Stimulated activated CD4-positive, alpha-beta T cell treated with anti-CD3 and anti-CD28 coated beads, Interleukin-2, amount 100 ng/mL, for 48 hours (primary cell): Measurements from ENCODE around the gene NUDT4B.
A peak's percentile ranks its signal among the peaks of the same experiment; 100 is the strongest.
"Not testable (repeated sequence)": the region's sequence is repeated elsewhere in the genome, so short reads cannot be mapped to it uniquely, and the experiment has no call there.

Experiments
- DNase-seq, 2 donors: peaks; one replicate each; pipeline ENCODE4 v3.0.0-alpha.2; 2020

The NUDT4B gene

DNA sequence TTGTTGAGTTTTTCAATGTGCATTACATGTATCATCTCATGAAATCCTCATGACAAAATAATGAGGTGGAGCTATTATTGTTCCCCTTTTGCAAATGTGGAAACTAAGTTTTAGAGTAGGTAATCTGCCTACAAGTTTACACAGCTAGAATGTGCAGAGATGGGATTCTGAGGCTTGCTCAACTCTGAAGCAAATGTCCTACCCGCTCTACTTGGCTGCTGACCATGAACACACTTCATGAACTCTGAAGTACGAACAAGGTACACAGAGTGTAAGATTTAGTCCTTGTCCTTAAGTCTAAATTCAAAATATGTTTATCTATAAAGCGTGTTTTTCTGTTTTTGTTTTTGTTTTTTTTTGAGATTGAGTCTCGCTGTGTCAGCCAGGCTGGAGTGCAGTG lies 5.4 kb upstream of the NUDT4B start:
- DNase-seq = not testable (repeated sequence)

DNA sequence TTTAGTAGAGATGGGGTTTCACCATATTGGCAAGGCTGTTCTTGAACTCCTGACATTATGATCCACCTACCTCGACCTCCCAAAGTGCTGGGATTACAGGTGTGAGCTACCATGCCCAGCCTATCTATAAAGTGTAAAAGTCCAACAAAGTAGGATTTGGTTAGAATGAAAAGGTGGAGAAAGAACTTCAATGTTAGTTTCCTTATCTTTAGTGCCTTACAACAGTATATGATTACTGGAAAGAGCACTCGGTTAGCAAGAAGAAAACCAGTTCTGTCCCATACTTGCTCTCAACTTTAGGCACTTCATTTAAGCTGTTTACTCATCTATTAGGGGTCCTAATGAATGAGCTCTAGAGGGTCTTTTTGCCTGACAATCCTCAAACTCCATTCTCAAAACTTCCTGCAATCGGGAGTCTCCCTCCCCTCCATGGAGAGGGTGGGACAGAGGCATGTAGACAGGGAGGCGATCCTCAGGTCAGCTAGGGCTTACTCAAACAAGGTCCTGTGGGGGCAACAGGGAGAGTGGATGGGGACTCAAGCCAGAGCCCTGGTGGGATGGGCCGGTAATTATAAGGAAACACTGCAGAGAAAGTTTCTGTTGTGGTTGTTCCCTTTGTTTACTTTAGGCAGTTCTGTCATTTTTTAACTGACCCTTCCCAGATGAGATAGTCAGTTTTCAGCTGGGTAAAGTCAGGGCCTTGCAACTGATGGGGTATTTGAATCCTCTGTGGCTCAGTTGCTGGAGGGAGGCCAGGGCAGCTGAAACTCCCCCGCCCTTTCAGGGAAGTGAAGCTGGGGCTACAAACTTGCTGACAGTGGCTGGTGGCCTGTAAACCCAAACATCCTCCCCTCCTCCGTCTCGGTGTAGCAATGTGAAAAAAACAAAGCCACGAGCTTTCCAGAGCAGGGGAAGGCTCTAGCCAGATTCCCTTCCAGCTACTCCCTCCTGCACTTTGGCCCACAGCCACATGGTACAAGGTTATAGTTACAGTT lies 4.6 kb upstream of the NUDT4B start:
- DNase-seq = not testable (repeated sequence)

DNA sequence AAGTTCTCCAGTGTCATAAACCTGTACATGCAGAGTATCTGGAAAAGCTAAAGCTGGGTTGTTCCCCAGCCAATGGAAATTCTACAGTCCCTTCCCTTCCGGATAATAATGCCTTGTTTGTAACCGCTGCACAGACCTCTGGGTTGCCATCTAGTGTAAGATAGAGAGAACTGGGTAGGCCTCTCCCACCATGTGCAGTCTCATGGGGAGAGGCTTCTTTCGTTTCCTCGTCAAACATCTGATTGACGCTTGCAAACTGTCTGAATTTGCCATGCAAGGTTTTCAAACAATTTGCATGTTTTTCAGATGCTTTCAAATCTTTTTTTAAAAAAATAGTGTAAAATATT lies 734 bp downstream of the NUDT4B start:
- DNase-seq = not testable (repeated sequence)

DNA sequence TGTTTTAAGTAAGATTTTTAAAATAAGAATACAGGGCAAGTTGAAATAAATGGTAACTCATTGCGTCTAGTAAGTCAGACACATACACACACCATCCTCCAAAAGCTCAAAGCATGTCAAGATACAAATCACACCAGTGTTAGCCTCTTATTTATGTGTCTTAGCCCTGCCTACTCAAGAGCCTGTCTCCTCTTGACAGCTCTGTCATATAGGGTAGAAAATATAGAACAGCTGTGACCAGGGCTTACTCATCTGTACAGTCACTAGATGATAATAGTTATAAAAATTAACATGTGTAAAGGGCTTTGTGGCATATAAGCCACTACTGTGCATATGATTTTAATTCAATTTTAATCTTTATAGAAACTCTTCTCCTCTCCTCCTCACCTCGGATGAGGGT lies 7.7 kb downstream of the NUDT4B start:
- DNase-seq = not testable (repeated sequence)

DNA sequence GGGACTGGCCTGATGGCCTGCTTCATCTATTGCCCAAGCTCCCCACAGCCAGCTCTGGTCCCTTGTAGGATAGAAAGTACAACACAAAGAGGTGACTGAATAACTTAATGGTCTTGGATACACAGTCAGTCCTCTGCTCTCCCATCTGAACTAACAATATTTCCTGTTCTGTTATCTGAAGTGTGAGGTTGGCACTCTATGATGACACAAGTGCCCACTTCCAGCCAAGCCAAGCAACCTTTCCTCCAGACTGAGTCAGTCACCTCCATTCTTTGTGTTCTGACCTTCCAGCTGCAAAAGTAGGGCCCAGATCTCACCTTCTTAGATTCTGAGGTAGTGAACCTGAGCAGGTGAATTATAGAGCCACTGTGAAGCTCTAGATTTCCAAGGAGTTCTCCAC lies 8.9 kb downstream of the NUDT4B start:
- not testable (repeated sequence) for DNase-seq

DNA sequence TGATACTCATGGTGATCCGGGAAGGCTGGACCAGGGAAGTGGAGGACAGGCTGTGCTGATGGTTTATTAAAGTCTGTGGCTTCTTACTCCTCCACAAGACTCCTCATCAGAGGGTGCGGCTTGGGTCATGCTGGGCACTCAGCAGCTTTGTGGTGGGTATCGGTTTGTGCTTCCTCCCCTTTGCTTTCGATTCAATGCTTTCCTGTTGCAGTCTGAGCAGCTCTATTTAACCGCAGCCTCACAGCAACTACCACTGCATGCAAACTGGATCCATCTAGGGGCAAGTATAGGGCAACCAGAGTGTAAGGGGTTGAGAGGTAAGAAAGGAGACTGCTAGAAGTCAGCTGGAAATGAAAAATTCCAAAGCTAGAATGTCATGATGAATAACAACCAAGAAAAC lies 9.8 kb downstream of the NUDT4B start:
- not testable (repeated sequence) for DNase-seq

DNA sequence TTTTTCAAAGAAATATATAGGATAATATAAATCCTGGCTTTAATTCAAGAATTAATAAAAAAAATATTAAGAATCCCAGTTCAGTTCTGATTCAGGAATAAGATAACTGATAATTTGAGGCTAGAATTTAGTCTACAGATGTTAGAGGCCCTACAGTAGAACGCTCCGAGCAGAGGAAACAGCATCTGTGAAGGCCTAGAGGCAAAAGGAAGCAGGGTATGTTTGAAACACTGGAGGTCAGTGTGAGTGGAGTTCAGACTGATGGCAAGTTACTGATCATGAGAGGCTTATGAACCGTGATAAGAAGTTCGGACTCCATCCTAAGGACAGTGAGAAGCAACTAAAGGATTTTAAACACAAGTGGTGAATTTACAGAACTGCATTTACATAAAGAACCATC lies 10.4 kb downstream of the NUDT4B start:
- not testable (repeated sequence) for DNase-seq

DNA sequence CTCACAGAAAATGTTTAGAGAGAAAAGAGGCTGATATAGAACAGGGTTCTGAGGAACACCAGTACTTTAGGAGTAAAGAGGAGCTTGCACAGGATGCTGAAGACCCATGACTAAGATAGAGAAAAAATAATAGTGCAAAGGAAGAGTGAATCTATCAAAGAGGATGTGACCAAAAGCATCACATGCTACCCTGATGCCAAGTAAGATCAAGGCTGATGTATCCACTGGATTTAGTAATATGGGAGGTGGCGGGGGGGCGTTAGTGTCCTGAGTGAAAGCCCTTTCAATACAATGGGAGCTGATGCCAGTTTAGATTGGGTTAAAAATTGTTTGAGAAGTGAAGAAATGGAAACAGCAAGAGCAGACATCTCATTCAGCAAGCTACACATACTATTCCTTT lies 11.2 kb downstream of the NUDT4B start:
- DNase-seq = peak; percentile 1 to 5

DNA sequence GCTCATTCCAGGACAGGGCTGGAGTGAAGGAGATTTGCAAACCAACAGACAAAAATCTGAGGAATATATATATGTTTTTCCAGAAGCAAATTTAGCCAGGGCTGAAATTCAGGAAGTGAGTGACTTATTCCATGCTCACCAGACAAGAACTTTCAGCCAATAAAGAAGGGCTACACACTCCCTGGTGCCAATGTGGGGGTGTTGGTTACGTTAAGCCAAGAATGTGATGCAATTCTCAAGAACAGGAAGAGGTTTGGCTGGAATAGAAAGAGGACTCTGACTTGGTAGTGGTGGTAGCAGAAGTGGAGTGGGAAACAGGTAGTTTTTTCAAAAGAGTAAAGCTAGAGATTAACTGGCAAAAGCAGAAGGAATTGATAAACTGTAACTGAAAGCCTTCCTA lies 11.6 kb downstream of the NUDT4B start:
- not testable (repeated sequence) for DNase-seq

DNA sequence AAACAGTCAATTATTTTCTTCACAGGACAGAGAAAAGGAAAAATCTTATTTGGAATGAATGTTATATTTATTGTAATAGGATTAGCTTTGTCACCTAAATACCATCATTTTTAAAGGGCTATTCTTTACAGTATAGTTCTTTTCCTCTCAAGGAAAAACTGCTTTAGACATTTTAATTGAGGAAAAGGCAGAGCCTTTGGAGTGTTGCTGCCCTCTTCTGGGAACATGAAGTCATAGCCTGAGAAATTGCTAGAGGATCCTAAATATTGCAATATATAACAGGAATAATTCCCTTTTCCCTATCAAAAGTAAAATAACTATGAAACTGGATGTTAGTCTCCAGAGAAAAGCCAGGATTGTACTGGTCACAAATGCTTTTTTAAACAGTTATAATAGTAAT lies 12.8 kb downstream of the NUDT4B start:
- not testable (repeated sequence) for DNase-seq

DNA sequence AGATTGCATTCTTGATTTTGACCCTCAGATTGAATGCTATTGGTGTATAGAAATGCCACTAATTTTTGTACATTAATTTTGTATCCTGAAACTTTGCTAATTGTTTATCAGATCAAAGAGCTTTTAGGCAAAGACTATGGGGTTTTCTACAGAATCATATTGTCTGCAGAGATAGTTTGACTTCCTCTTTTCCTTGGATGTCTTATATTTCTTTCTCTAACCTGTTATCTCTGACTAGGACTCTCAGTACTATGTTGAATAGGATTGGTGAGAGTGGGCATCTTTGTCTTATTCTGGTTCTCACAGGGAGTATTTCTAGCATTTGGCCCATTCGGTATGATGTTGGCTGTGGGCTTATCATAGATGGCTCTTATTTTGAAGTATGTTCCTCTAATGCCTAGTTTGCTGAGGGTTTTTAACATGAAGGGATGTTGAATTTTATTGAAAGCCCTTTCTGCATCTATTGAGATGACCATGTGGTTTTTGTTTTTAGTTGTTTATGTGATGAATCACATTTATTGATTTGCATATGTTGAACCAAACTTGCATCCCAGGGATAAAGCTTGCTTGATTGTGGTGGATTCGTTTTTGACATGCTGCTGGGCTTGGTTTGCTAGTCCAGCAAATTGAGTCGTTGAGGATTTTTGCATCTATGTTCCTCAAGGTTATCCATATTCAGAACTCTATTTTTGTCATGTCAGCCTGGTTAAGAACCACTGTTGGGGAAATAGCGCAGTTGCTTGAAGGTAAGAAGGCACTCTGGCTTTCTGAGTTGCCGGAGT lies 16.9 kb downstream of the NUDT4B start:
- DNase-seq = not testable (repeated sequence)

DNA sequence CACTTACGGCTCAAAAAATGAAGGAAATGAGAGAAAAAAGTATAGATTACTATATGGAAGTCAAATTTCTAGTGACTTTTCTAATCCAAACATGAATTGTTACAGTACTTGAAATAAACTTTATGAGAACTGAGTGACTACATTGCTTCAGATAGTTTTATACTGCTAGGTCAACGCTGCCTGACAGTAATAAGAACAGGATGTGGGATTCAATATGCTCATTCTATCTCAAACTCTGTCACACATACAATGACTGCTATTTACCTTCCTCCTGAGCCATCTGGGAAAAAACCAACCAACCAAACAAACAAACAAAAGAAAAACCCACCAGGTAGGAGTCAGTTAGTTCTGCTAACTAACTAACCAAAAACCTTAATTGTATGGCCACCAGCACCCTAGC lies 20.0 kb downstream of the NUDT4B start:
- DNase-seq = not testable (repeated sequence)

DNA sequence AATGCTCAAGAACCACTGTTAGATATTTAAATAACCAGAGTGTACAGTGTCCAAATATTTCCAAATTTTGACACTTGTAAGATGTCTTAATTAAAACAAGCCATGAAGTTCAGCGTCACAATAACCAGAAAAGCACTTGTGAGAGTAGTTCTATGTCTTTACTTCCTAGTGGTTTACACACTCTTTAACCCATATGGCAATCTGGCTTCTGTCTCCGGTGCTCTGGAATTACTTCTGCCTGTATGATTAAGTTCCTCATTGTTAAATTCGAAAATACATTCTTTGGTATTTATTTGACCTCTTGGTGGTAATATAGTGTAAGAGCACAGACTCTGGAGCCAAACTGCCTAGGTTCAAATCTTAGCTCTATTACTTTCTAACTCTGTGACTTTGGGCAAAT lies 20.9 kb downstream of the NUDT4B start:
- not testable (repeated sequence) for DNase-seq

DNA sequence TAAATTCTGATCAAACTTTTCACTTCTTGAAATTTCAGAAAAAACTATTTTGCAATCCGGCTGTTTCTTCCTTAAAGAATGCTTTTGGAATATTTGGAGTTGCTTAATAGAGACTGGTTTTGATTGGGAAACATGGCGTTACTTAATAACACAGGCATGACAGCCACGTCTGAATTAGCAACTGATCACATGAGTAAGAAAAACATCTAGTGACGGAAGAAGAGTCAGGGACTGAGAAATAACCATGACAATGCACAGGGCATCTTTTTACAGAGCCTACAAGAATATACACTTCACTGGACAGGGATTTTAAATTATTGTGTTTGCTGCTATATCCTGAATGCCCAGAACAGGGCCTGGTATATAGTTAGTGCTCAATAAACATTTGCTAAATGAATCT lies 25.1 kb downstream of the NUDT4B start:
- DNase-seq = not testable (repeated sequence)

DNA sequence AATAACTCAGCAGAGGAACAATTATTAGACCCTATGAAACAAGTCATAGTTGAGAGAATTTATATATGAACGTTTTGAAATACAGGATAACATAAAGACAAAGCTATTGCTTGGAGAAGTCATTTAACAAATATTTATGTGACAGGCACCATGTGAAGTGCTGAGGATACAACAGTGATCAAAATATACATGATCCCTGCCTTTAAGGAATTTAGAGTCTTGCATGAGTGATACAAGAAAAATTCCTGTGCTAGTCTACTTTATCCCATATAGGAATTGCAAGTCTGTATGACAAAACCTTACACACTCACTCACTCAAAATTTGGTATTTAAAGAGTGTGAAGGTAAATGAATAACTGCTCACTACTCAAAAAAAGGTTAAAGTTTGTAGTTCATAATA lies 25.5 kb downstream of the NUDT4B start:
- DNase-seq = not testable (repeated sequence)

DNA sequence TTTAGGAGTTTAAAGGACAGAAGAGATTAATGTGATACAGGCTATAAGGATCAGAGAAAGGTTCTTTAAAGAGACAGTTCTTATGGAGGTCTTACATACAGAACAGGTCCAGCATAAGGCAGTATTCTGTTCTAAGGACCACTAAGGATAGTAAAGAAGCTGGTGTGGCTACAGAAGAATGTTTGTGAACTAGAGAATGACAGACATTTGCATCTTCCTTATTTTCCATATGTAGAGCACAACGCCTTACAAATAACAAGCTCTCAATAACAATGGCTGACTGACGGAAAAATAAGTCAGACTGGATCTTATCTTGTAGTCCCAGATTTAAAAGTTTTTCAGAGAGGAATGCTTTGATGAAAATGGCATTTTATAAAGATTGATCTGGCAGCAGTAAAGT lies 26.7 kb downstream of the NUDT4B start:
- not testable (repeated sequence) for DNase-seq

DNA sequence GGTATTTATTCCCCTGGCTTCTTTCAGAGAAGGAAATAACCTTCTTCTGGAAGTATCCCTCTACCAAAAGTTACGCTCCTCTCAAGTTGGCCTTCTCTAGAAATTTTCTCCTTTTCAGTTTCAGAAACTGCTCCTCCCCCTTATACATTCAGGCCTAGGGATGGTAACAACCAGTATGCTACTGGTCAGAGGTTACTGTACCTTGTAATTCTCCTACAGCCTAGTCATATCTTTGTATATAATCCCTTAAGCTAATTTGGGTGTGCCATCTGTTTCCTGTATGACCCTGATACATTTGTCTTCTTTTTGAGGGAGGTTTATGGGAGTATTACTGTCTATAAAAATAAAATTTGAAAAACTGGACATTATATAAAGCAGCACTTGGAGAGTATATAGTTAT lies 29.1 kb downstream of the NUDT4B start:
- not testable (repeated sequence) for DNase-seq

DNA sequence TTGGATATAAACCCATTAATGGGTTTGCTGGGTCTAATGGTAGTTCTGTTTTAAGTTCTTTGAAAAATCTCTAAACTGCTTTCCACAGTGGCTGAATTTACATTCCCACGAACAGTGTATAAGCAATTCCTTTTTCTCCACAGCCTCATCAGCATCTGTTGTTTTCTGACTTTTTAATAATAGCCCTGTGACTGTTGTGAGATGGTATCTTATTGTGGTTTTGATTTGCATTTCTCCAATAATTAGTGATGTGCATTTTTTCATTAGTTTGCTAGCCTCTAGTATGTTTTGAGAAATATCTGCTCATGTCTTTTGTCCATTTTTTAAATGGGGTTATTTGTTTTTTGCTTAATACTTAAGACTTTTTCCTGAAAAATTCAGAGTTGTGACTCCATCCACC lies 31.8 kb downstream of the NUDT4B start:
- DNase-seq = not testable (repeated sequence)

DNA sequence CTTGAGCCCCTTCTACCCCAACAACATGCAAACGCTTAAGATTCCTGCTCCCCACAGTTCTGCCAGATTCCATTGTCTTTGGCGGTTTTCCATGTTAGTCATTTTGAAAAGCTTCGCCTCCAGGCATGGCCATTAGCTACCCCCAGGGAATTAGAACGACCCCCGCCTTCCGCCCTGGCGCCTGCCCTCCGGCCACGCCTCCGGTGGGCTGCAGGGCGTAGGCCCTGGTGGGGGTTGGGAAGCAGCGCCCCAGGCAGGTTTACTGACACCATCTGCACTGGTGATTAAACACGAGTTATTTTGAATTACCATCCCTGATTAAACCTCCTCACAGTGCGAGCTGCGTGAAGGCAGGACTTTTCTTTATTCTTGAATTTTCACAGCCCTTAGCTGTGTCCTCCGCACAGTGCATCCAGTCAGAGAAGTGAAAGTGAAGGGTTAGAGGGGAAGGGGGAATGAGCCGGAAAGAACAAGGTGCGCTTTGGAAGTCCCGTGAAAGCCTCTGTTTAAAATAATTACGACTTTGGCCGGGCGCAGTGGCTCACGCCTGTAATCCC lies 43.0 kb downstream of the NUDT4B start:
- DNase-seq = not testable (repeated sequence)

DNA sequence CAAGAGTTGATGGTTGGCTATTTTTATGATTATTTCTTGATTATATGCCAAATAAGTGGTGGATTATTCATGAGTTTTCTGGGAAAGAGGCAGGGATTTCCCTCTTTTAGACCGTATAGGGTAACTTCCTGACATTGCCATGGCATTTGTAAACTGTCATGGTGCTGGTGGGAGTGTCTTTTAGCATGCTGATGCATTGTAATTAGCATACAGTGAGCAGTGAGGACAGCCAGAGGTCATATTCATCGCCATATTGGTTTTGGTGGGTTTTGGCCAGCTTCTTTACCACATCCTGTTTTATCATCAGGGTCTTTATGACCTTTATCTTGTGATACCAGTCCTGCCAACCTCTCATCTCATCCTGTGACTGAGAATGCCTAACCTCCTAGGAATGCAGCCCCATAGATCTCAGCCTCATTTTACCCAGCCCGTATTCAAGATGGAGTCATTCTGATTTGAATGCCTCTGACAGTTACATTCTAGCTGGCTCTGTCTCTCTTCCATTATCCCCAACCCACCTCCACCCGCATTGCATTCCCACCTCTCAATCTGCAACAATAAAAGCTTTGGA lies 45.3 kb downstream of the NUDT4B start:
- DNase-seq = not testable (repeated sequence)
